ENCODE results near the gene COL17A1.

The COL17A1 gene

GRCh38 chr10:104032144-104032775 is 53.4 kb downstream of the COL17A1 start:
- no peak for DNase-seq

GRCh38 chr10:104031631-104032030 is 54.0 kb downstream of the COL17A1 start:
- no peak for DNase-seq

- no peak for DNase-seq
Observed at GRCh38 chr10:104029521-104029860, 56.2 kb downstream of the COL17A1 start.

GRCh38 chr10:104028823-104029520 is 56.7 kb downstream of the COL17A1 start:
- no peak for DNase-seq

- DNase-seq = peak; percentile 30 to 73
Observed at GRCh38 chr10:104028146-104028545, 57.5 kb downstream of the COL17A1 start.

- DNase-seq = no peak
Observed at GRCh38 chr10:104026762-104027161, 58.9 kb downstream of the COL17A1 start.

GRCh38 chr10:104025524-104025923 is 60.2 kb downstream of the COL17A1 start:
- no peak for DNase-seq

GRCh38 chr10:104022026-104022425 is 63.7 kb downstream of the COL17A1 start:
- no peak for DNase-seq

GRCh38 chr10:104021246-104021645 is 64.4 kb downstream of the COL17A1 start:
- no peak for DNase-seq

- DNase-seq = no peak
Observed at GRCh38 chr10:104020020-104020419, 65.7 kb downstream of the COL17A1 start.

- no peak for DNase-seq
Observed at GRCh38 chr10:104018471-104018870, 67.2 kb downstream of the COL17A1 start.

GRCh38 chr10:104016661-104017060 is 69.0 kb downstream of the COL17A1 start:
- DNase-seq = no peak

GRCh38 chr10:104014176-104014575 is 71.5 kb downstream of the COL17A1 start:
- no peak for DNase-seq

- no peak for DNase-seq
Observed at GRCh38 chr10:104013489-104013888, 72.2 kb downstream of the COL17A1 start.

GRCh38 chr10:104011904-104012303 is 73.8 kb downstream of the COL17A1 start:
- DNase-seq = no peak

- no peak for DNase-seq
Observed at GRCh38 chr10:104005172-104005863, 80.4 kb downstream of the COL17A1 start.

- DNase-seq = no peak
Observed at GRCh38 chr10:104002911-104003310, 82.8 kb downstream of the COL17A1 start.

GRCh38 chr10:103998805-103999204 is 86.9 kb downstream of the COL17A1 start:
- DNase-seq = no peak

- no peak for DNase-seq
Observed at GRCh38 chr10:103995134-103995533, 90.5 kb downstream of the COL17A1 start.

GRCh38 chr10:103991393-103992128 is 94.1 kb downstream of the COL17A1 start:
- DNase-seq = no peak

- DNase-seq = no peak
Observed at GRCh38 chr10:103990531-103990930, 95.1 kb downstream of the COL17A1 start.

- DNase-seq = no peak
Observed at GRCh38 chr10:103990121-103990520, 95.6 kb downstream of the COL17A1 start.

GRCh38 chr10:103986360-103986759 is 99.3 kb downstream of the COL17A1 start:
- DNase-seq = no peak

GRCh38 chr10:103985726-103986125 is 100.0 kb downstream of the COL17A1 start:
- no peak for DNase-seq

Measured in Kasumi-1 (cell line).